RWPE2 (cell line): Measurements from ENCODE around the gene KLHDC9.

Experiments used
- ATAC-seq: fragments of 200-7000 bp; cut with Tn5 transposase; 3 replicates; pipeline ENCODE4 v1.9.1; 2021; ENCODE audit warnings: low read depth
- DNase-seq: peaks from one replicate; pipeline ENCODE4 v3.0.0-alpha.2; 2020; ENCODE audit warnings: low spot score
- H3K27ac ChIP-seq: fragments of 450-650 bp; 2 replicates; pipeline ENCODE4 v1.5.1; 2017; ENCODE audit warnings: mild to moderate bottlenecking; ENCODE audit not compliant: poor library complexity, severe bottlenecking
- H3K27me3 ChIP-seq: fragments of 250-450 bp; sonication (Bioruptor Pico); 2 replicates; pipeline ENCODE4 v1.5.1; 2021; ENCODE audit warnings: mild to moderate bottlenecking, moderate library complexity; ENCODE audit not compliant: insufficient read depth, poor library complexity, severe bottlenecking
- H3K36me3 ChIP-seq: fragments of 250-450 bp; sonication (Bioruptor Pico); 2 replicates; pipeline ENCODE4 v1.5.1; 2020; ENCODE audit warnings: low read depth, mild to moderate bottlenecking, moderate library complexity
- H3K4me1 ChIP-seq: fragments of 250-450 bp; sonication (Bioruptor Pico); 2 replicates; pipeline ENCODE4 v1.5.1; 2021; ENCODE audit warnings: mild to moderate bottlenecking, moderate library complexity; ENCODE audit not compliant: insufficient read depth, poor library complexity, severe bottlenecking
- H3K4me3 ChIP-seq: fragments of 250-450 bp; sonication (Bioruptor Pico); 2 replicates; pipeline ENCODE4 v1.5.1; 2021; ENCODE audit warnings: mild to moderate bottlenecking, moderate library complexity; ENCODE audit not compliant: severe bottlenecking
- H3K9me3 ChIP-seq: fragments of 250-450 bp; sonication (Bioruptor Pico); 2 replicates; pipeline ENCODE4 v1.5.1; 2021; ENCODE audit warnings: mild to moderate bottlenecking, moderate library complexity; ENCODE audit not compliant: severe bottlenecking
- CTCF ChIP-seq: fragments of 450-650 bp; IDR thresholded peaks from one replicate; pipeline ENCODE4 v1.5.1; 2017; ENCODE audit warnings: mild to moderate bottlenecking, moderate library complexity; ENCODE audit not compliant: poor library complexity, severe bottlenecking

Gene KLHDC9

DNA sequence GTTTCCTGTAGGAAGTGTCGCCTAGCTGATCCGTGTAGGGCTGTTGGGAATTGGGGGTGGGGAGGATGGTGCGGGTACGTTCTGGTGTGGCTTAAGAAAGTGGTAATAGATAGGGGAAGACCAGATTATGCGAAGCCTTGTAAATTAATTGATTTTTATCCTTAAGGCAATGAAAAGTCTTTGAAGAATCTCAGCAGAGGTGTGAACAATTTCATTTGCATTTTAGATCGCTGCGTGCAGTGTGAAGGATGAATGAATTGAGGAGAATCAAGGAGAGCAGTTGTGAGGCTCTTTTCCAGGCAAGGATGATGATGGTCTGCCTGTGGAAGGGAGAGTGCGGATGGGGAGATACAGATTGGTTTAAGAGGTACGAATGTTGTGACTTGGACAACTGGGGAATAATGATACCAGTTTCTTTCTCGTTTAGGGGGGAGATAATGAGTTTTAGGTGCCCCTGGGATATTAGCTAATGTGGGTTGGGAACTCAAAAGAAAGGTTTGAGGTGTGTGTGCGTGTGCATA lies 35.1 kb downstream of the KLHDC9 start:
- Histone ChIP-seq H3K4me3 (peak overlapping the region; percentile 56), H3K27ac (peak overlapping the region; percentile 88), H3K27me3 (no peaks in the 10 kb centered on the region), H3K9me3 (no peaks in the 10 kb centered on the region), H3K4me1 (peaks cover 7% of the 10 kb centered on the region), H3K36me3 (peaks cover 26% of the 10 kb centered on the region)
- DNase-seq (no peak), ATAC-seq (no peak)
- no peak for TF ChIP-seq CTCF

GRCh38 chr1:161137881-161138280 lies 39.7 kb downstream of the KLHDC9 start:
- no peak for TF ChIP-seq CTCF
- no peaks in the 10 kb centered on the region for H3K9me3 ChIP-seq
- no peaks in the 10 kb centered on the region for H3K27me3 ChIP-seq
- DNase-seq, result no peak
- H3K4me3 ChIP-seq, result no peak overlapping the region
- no peaks in the 10 kb centered on the region for H3K36me3 ChIP-seq
- peaks cover 4% of the 10 kb centered on the region for H3K4me1 ChIP-seq
- no peak overlapping the region for H3K27ac ChIP-seq
- ATAC-seq, result no peak

- DNase-seq (no peak), ATAC-seq (no peak)
- Histone ChIP-seq H3K9me3 (no peaks in the 10 kb centered on the region), H3K27me3 (no peaks in the 10 kb centered on the region), H3K4me1 (peaks cover 4% of the 10 kb centered on the region), H3K27ac (no peak overlapping the region), H3K4me3 (no peak overlapping the region), H3K36me3 (no peaks in the 10 kb centered on the region)
- no peak for TF ChIP-seq CTCF
Observed at GRCh38 chr1:161138431-161138830, 40.3 kb downstream of the KLHDC9 start.

- no peaks in the 10 kb centered on the region for H3K36me3 ChIP-seq
- no peaks in the 10 kb centered on the region for H3K27me3 ChIP-seq
- no peaks in the 10 kb centered on the region for H3K9me3 ChIP-seq
- no peak for DNase-seq
- TF ChIP-seq CTCF, result peak; percentile 77
- ATAC-seq, result peak; percentile 58; the same call in 2 of the 3 replicates
- H3K27ac ChIP-seq, result no peak overlapping the region
- no peaks in the 10 kb centered on the region for H3K4me1 ChIP-seq
- H3K4me3 ChIP-seq, result no peak overlapping the region
Observed at GRCh38 chr1:161139766-161140165, 41.6 kb downstream of the KLHDC9 start.

DNA sequence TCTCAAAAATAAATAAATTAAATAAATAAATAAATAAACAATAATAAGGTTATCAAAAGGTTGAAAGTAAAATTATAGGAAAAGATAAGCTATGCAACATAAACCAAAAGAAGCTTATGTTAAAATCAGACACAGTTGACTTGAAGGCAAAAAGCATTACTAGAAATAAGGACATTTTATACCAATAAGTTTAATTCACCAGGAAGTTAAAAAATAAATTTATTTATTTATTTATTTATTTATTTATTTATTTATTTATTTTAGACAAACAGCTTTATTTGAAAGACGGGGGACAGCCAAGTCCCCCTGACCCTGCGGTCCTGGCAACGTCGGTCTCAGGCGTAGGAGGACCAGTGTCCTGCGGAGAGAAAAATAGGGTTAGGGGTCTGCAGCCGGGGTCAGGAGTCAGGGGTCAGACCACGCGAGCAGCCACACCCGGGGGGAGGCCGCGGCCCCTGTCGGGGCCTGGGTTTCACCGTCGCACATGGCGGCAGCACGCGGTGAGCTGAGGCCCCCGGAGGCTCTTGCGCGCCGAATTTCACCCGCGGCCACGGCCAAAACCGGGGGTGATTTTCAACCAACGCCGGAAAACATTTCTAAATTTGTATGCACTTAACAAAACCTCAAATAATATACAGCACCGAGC lies 42.7 kb downstream of the KLHDC9 start:
- ATAC-seq, result no peak
- no peak for DNase-seq

More for the DNA sequence above, 42.7 kb downstream of the KLHDC9 start:
- no peak for TF ChIP-seq CTCF
- no peaks in the 10 kb centered on the region for H3K27me3 ChIP-seq
- no peaks in the 10 kb centered on the region for H3K36me3 ChIP-seq
- H3K4me1 ChIP-seq, result no peaks in the 10 kb centered on the region
- H3K4me3 ChIP-seq, result no peak overlapping the region
- H3K9me3 ChIP-seq, result no peaks in the 10 kb centered on the region
- no peak overlapping the region for H3K27ac ChIP-seq
